SKM-1 treated with dmso at 0.1 percent for 144 hours (cell line): Measurements from ENCODE around the gene PIP4K2A.

ENCODE experiments used
- DNase-seq: peaks from one replicate; lab custom pipeline; 2025; ENCODE audit not compliant: unreplicated experiment; lab: John Stamatoyannopoulos, UW

PIP4K2A gene

GRCh38 chr10:22643116-22643515 is 71.3 kb downstream of the PIP4K2A start:
- DNase-seq, result no peak

DNA sequence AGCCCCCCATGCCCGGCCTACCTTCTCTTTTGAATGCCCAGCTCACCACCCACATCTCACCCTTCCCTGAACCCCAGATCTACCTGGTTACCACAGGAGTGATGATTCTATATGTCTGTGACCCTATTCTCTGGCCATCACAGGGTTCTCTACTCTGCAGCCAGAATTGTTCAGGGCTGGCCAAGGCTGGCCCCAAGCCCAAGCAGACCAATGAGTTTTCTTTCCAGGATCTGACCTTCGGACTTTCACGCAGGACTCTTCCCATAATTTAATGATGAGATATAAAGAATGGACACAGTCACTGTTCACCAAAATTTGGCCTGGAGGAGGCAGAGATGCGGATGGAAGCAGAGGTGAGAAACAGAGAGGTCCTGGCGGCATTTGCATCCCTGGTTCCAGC is 72.6 kb downstream of the PIP4K2A start:
- DNase-seq, result no peak

- DNase-seq, result no peak
Observed at GRCh38 chr10:22640359-22640758, 74.0 kb downstream of the PIP4K2A start.

DNA sequence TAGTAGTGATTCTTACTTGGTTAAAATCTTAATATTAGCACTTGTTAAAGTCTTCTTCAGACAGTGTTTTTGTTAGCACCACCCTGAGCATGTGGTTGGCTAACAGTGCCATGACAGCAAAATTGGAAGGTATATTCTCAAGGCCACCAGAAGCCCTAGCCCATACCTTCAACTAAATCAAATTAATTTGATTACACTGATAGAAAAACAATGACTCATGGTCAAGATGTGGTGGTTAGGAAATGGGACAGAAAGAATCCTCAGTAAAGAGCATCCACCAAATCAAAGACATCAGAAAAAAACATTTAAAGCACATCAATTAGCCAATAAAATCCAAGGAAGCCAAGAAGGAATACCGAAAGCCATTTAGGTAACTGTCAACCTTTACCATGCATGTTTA is 75.5 kb downstream of the PIP4K2A start:
- DNase-seq, result no peak

DNA sequence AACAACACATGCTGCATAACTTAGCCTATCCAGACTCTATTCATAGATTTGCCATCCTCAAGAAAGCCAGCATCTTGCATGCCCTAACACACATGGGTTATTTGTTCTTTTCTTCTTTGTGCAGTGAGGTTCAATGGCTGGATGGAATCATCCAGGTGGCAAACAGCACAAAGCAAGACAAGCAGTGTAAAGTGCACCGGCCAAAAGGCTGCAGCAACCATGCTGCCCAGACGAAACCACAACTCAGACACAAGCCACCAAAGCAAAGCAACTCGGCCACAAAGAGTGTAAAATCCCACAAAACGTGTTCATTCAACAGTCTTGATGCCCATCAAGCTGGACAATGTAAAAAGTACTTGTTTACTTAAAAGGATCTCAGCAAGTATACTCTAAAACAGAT is 76.9 kb downstream of the PIP4K2A start:
- DNase-seq, result no peak

DNA sequence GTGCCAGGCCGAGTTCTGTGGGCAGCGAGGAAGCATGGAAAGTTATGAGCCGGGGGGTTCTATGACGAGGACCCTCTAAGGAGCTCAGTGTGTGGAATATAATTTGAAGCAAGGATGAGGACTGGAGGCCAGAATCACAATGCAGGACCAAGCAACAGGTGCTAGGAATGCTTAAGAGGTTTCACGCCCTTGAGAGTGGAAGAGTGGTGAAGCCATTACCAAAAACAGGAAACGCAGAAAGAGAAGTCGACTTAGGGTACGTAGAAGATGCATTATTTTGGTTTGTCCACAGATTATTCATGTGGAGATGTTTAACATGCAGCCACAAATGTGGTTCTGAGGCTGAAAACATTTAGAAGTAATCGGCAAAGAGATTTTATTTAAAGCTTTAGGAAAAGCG is 78.7 kb downstream of the PIP4K2A start:
- DNase-seq, result no peak

DNA sequence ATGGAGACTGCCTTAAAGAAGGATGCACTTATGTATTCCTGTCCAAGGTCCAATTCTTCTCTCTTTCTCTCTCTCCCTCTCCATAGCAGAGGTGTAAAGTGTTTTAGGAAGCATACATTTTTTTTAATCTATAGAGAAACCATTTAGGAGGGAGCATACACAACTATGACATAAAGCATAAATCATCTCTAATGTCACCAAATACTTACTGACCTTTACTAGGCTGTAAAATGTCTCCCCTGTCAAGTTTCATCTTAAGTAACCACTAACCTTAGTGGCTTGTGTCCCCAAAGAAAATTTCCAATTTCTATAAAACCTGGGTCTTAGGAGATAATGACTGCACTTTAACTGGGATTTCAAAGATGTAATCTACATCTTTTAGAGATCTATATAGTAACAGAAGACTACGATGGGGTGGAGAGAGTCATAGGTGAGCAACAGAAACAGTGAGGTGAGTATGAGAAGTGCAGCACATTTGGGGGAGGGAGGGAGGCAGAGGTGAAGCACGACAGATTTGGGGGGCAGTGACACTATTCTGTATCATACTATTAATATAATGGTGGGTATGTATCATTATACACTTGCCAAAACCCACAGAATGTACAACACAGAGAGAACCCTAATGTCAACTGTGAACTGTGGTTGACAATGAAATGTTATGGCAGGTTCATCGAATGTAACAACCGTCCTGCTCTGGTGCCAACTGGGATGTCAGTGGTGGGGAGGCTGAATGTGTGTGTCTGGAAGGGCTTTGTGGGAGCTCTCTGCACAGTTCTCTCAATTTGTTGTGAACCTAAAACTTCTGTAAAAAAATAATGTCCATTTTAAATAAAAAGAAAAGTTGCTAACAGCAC is 79.5 kb downstream of the PIP4K2A start:
- no peak for DNase-seq

DNA sequence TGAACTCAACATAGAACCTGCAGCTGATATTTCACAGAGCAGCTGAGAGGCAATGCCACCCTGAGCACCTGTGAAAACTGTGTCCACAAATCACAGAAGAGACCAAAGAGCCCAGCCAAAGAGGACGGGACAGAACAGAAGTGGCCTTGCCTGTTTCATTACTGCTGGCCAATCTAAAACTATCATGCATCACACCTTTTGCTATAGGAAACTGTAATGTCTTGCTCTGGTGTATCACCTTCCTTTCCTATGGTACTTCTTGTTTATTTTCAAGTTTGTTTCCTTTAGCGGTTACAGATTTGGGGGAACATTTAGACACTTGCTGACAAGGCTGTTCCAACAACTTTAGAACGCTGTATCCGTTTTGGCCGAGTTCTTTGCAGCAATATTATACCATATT is 80.3 kb downstream of the PIP4K2A start:
- no peak for DNase-seq

DNA sequence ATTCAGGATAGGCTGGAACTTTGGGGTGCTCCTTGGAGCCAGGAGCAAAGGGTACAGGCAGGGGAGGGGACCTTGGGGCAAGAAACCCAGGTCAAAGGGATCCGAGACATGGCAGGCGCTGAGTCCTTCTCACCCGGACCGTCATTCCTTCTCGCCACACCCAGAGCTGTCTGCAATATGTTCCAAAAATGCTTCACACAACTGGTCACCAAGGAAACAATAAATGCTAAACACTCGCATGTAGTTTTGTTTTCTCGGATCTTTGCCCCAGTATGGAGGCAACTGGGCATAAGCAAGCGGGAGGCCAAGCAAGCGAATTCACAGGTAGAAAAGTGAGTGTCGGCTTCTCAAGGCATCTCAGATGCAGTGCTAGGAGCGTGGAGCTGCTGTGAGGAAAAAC is 80.8 kb downstream of the PIP4K2A start:
- DNase-seq, result no peak

GRCh38 chr10:22633106-22633505 is 81.3 kb downstream of the PIP4K2A start:
- DNase-seq, result no peak

DNA sequence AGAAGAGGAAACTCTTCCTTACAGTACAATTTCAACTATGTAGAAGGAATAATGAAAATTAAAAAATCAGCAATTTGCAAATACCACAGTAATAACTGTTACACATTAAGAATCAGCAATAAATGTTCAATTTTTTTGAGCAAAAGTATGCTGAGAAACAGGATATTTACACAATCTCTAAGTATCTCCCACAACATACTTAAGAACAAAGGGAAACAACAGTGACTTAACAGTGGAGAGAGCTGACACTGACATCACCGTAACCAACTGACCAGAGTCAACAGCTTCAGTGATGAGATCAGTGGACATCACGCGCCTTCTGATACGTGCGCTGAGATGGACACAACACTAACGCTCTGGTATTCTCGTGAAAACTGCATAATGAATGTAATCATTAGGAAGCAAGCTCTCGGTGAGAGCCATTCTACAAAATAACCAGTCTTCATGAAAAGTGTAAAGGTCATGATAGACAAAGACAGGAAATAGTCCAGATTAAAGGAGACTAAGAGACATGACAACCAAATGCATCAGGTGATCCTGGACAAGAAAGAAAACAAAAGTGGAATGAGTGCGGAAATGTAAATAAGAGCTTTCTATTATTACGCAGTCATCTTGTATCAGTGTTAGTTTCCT is 82.6 kb downstream of the PIP4K2A start:
- no peak for DNase-seq

GRCh38 chr10:22631185-22631584 is 83.2 kb downstream of the PIP4K2A start:
- DNase-seq, result no peak

- DNase-seq, result no peak
Observed at GRCh38 chr10:22630234-22631174, 83.9 kb downstream of the PIP4K2A start.

DNA sequence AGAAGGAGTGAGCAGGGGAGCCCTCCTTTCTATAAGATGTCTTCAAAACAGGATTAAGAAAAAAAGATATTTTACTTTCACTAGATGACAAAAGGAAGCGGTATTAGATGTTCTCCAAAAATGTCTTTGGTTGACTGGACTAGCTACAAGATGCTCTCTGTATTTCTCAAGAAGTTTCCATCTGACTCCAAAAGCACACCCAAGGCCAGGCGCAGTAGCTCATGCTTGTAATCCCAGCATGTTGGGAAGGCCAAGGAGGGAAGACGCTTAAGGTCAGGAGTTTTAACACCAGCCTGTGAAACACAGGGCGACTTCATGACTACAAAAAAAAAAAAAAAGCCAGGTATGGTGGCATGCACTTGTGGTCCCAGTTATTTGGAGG is 84.5 kb downstream of the PIP4K2A start:
- DNase-seq, result no peak

GRCh38 chr10:22629126-22629525 is 85.3 kb downstream of the PIP4K2A start:
- DNase-seq, result no peak

GRCh38 chr10:22628309-22628708 is 86.1 kb downstream of the PIP4K2A start:
- no peak for DNase-seq

GRCh38 chr10:22626784-22627183 is 87.6 kb downstream of the PIP4K2A start:
- DNase-seq, result no peak

DNA sequence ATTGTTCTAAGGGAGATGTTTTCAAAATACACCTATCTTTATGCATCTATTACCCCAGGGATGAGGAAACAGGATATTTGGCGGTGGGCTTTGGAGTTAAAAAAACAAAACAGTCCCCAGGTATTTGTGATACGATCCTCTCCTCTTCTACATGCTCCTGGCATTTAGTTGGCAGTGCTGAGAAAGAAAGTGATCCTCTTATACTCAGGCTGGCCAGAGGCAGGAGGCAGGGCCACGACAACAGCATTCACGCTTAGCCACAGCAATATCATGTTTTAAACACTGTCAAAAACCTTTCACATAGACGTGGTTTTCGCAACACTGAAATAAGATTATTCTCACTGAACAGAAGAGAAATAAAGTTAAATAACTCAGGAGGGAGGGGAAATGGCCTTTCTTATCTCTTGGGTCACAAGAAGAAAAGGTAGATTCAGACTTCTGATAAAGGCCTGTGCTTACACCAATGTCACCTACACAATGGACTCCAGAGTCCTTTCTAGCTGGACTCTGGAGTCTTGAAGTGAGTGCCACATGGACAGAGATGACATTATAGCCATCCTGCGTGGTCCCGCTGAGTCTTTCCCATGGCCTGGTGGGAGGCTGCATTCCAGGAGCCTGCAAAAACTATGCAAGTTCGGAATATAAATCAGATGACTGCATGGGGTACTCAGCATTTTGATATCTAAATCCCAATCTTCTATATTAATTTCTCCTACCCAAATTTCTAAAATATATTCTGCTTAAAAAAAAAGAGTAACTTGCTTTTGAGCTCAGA is 88.7 kb downstream of the PIP4K2A start:
- DNase-seq, result no peak

GRCh38 chr10:22624287-22624738 is 90.1 kb downstream of the PIP4K2A start:
- DNase-seq, result no peak

DNA sequence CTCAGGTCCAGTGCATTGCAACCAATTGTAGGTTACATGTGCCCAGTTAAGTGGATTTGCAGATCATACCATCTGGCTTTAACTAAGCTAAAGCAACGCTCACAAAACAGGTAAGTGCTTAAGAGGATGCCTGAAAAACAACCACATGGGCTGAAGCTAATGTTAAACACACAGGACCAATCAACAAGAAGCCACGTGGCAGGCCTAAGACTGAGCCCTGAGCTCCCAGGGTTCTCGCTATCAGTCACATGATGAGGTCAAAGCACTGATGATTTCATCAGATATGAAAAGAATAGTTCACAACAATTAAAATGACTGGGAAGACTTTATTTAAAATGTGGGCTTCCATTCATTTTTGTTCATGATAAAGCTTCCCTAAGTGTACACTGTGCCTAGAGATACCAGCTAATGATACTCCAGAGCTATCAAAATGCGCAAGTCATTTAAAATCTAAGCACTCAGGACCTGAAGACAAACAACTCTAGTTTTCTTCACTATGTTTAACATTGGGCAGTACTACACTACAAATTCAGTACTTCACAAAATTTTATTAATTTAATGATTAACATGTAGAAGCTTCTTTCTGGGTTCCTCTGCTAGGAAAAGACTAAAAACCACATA is 90.6 kb downstream of the PIP4K2A start:
- DNase-seq, result no peak
